Activated CD8-positive, alpha-beta memory T cell treated with anti-CD3 and anti-CD28 coated beads for 48 hours (primary cell): ENCODE measurements around the gene PLCD1.
A peak's percentile ranks its signal among the peaks of the same experiment; 100 is the strongest.
"Not testable (repeated sequence)": the region's sequence is repeated elsewhere in the genome, so short reads cannot be mapped to it uniquely, and the experiment has no call there.

Experiments used
- DNase-seq, 3 experiments: peaks; one replicate each; pipeline ENCODE4 v3.0.0-alpha.2; 2020; ENCODE audit warnings: low read depth in 2 of 3, low spot score in 2 of 3

Gene PLCD1

DNA sequence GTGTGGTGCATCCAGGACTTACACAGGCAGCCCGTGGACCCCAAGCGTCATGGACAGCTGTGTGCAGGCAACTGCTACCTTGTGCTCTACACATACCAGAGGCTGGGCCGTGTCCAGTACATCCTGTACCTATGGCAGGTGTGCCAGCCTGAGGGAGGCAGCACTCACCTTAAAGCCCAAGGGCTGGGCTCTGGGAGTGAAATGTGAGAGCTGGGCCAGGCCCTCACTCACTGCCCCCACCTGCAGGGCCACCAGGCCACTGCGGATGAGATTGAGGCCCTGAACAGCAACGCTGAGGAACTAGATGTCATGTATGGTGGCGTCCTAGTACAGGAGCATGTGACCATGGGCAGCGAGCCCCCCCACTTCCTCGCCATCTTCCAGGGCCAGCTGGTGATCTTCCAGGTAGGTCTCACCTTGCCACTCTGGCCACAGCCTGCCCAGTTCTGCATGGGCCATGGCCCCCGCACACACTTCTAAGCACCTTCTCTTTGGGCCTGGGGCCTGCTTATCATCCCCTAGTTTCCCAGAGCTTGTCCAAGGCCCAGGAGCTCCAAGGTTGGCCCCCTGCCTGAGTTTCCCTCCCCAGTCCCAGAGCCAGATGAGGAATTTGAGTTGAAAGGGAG is 27.9 kb downstream of the PLCD1 start:
- DNase-seq: no peak

DNA sequence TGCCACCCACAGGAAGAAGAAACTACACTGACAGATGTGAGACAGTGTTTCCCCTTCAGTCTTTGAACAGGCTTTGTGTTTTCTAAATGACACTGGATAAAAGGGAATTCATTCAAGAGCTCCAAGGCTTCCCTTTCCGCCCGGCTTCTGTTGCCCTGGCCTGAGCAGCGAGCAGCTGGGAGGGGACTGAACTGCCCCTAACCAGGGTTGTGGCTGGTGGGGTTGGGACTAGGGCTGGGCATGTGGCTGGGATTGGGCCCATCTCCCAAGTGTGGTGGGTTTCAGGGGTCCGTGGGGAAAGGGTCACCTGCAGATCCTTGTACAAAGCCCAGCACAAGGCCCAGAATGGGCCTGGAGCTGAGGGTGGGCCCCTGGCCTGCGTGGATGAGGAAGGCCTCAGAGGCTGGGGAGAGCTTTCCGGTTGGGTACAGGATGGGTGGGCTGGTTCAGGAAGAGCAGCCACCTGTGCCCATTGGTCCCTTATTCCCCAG is 28.4 kb downstream of the PLCD1 start:
- DNase-seq: no peak

DNA sequence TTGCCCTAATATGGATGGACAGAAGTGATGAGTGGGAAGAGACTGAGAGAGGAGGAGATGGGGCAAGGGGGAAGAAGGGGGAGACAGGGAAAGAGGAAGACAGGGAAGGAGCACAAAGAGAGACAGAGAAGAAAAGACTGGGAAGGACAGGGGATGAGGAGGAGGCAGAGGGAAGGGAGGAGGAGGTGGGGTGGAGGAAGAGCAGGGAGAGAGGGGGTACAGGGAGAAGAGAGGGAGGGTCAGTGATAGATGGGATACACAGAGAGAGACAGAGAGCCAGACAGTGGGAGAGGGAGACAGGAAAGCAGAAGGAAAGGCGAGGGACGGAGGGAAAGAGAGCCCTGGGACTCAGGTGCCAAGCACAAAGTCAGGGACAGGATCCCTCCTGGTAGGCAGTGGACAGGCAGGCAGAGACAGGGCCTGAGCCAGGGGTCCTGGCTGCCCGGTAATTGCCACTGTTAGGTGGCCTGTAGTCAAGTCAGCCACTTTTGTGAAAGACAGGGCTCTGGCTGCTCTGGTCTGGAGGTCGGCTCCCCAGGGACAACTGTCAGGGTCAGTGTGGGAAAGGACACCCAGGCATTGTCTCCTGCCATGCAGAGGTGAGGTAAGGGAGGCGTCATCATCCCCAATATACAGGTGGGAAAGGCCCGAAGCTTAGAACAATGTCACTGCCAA is 29.1 kb downstream of the PLCD1 start:
- no peak for DNase-seq

DNA sequence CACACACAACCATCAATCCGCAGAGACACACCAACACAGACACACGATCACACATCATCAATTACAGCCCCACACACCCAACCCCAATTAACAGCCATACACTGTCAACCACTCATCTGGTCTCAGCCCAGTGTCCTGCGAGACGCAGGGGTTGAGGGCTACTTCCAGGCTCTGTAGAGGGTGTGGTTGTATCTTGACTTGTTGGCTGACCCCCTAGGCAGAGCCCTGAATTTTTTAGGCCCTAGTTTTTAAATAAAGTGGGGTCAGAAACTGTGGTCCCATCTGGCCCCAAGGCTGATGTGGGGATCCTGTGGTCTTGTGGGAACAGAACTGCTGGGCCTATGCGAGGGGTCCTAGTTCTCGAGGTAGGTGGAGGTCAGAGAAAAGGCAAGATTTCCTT is 29.6 kb downstream of the PLCD1 start:
- DNase-seq: no peak

DNA sequence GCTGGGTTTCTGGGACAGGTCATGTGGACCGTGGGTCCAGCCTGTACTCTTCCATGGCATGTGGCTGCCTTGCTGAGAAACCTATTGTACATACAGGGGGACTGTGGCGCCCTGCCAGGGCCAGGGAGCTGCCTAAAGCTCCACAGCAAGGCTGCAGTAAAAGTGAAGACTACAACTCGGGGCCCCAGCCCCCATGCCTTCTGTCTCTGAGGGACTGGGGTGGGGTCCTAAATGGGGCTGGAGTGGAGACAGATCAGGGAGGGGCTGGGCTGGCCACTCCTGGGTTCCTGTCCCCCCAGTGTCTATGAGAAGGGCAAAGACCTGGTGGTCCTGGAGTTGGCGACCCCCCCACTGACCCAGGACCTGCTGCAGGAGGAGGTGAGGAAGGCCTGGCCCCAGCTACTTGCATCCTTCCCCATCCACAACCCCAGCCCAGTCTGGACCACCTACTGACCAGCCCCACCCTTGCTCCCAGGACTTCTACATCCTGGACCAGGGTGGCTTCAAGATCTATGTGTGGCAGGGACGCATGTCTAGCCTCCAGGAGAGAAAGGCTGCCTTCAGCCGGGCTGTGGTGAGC is 31.6 kb downstream of the PLCD1 start:
- DNase-seq: no peak

DNA sequence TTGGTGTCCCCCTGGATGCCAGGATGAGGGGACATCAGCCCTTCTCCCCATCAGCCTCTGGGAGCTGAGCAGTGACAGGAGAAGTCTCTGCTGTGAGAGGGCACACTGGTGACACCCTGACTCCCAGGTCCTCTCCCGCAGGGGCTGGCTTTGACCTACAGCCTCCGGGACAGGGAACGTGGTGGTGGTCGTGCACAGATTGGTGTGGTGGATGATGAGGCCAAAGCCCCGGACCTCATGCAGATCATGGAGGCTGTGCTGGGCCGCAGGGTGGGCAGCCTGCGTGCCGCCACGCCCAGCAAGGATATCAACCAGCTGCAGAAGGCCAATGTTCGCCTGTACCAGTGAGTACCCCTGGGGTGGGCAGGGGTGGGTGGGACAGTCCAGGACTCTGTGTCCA is 32.1 kb downstream of the PLCD1 start:
- no peak for DNase-seq

DNA sequence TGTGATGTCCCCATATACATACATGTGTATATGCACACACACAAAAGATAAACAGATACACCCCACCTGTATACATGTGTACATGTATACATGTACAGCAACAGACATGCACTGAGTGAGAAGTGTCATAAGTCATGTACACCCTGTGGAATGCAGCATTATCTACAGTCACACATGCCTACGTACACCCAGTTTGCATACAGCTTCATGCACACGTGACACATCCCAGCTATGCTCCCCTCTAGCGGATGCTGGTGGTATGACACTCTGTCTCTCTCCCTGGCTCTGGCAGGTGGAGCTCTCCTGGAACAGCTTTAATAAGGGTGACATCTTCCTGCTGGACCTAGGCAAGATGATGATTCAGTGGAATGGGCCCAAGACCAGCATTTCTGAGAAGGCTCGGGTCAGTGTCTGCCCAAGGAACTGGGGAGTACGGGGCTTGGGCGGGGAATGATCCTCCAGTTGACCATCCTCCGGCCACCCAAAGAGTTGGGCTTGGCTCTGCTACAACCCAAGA is 32.6 kb downstream of the PLCD1 start:
- peak; percentile 37 to 80 (median 61) for DNase-seq

DNA sequence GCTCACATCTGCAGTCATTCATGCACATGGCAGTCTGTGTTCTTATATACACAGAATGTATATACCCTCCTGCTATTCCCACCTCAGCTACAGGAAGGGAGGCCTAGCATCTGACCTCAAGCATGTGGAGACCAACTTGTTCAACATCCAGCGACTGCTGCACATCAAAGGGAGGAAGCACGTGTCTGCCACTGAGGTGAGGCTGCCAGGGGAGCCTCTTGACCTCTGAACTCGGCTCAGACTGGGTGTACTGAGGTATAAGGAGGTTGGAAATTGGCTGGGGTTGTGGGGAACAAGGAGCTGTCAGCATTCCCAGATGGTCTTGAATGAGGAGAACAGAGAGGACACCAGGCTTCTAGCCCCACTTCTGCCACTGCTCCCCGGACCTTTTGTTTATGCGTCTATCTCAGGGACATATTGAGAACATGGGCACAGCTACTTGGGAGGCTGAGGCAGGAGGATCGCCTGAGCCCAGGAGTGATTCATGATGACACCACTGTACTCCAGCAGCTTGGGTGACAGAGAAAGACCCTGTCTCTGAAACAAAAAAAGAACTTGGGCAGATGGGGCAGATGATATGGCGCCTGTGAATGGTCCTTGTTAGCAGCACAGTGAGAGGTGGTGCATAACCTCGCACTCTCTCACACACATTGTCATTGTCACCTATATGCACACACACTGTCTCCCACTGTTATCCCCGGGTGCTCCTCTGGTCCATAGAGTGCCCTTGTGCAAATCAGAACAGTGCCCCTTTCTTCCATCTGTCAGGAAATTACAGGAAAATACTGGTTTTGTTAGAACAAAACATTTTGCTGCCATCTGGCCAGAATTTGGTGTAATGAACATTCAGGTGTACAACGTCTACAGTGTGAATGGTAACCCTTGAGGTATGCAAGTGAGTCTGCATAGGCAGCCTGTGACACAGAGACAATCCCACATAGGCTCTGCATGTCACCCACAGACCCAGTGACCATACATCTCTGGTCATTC is 33.5 kb downstream of the PLCD1 start:
- no peak for DNase-seq

DNA sequence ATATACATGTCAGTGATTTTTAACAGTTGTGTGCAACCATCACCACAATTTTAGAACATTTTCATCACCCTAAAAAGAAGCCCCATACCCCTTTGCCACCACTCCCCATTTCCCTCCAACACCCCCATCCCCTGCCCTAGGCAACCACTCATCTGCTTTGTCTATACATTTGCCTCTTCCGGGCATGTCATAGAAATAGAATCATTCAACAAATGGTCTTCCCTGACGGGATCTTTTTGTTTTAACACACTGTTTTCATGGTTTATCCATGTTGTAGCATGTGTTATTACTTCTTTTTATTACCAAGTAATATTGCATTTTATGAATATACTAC is 34.8 kb downstream of the PLCD1 start:
- DNase-seq: no peak

DNA sequence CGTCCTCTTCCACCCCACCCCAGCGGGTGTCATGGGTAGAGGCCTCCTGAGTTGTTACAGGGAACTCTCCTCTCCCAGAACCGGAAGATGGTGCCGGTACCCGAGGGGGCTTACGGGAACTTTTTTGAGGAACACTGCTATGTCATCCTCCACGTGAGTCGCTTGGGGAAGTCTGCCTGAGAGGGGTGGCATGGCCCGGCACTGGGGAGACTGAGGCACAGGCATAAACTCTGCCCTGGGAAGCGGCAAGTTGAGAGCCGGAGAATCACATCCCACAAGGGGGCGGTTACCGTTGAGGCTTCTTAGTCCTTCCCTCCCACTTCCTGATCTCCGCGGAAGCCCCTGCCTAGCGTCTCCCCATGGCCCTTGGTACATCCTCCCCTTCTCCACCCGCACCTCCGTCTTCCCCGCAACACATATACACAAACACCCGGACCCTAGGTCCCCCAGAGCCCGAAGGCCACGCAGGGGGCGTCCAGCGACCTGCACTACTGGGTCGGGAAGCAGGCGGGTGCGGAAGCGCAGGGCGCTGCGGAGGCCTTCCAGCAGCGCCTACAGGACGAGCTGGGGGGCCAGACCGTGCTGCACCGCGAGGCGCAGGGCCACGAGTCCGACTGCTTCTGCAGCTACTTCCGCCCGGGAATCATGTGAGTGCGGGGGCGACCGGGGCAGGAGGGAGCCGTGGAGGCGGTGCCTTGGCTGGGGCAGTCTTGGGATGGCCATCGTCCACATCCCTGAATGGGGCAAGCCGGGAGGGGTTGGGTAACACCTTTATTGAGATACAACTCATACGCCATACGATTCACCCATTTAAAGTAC is 35.4 kb downstream of the PLCD1 start:
- DNase-seq: peak; percentile 49 to 63 (median 55)

DNA sequence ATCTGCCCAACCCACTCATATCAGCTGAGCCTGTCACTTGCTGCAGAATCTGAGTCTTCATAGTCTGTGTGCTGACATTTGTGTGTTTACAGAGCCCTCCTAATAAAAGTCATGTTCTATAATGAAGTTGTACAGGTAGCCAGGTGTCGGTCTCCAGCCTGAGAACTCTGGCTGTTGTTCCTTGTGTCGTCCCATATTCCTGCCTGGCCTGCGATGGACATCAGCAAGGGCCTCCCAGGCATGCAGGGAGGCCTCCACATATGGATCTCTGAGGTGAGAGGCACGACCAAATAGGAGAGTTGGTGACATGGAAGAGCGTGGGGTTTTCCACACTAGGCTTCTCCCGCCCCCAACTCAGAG is 36.0 kb downstream of the PLCD1 start:
- no peak for DNase-seq

DNA sequence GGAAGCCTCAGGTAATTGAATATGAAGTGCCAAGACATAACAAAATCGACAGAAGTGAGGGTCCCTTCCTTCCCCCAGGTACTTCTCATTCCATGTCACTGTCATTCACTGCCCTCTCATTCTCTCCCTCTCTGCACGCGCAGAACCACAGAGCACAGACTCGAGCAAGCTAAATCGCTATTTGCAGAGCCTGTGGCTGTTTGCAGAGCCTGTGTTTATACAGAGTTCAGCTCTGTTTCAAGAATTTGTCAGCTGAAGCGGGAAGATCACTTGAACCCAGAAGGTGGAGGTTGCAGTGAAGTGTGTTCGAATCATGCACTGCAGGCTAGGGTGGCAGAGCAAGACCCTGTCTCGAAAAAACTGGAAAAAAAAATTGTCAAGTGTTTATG is 36.4 kb downstream of the PLCD1 start:
- no peak for DNase-seq

DNA sequence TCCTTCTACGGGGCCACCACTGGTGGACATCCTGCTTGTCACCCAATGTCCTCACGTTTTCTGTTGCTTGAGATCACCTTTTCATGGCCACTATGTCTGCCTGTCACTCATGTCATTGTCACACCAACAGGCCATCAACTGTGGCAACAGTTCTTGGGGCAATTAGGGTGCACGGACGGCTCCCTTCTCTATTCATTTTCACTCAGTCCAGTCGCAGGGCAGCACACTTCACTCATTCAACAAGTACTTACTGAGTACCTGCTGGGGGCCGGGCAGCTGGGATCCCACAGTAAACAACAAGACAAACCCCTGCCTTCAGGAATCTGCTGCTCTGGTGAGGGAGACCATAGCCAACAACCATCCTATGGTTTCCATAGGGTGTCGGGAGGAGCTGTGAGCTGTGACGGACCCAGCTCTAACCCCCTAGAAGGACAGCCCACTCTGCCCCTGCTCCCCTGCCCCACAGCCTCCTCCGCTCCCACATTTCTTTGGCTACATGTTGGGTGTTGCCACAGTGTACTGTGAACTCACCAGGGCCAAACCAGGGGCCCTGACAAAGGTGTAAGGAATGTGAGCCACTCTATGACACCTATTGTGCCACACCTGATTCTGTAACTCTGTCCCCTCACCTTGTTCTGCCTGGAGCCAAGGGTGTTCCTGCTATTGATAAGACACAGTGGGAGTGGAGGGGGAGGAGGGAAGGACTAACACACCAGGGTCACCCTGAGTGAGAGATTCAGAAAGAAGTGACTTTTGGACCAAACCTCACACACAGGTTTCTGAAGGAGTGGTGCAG is 37.0 kb downstream of the PLCD1 start:
- no peak for DNase-seq

DNA sequence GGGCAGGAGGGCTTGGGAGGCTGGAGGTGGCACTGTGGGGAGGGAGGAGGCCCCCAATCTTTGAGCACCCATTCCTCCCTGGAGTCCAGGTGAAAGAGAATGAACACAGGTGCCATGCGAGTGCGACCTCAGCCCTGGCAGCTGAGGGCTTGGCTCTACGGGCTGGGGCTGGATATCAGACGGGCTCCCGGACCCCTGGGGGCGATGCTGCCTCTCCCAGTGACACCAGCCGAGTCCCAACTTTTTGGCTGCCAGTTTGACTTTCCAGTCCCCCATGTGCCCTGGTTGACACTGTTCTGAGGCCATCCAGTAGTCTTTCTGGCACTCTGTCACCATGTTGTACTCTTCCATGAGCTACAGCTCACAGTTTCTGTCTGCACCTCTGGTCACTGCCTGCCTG is 37.6 kb downstream of the PLCD1 start:
- DNase-seq: no peak

DNA sequence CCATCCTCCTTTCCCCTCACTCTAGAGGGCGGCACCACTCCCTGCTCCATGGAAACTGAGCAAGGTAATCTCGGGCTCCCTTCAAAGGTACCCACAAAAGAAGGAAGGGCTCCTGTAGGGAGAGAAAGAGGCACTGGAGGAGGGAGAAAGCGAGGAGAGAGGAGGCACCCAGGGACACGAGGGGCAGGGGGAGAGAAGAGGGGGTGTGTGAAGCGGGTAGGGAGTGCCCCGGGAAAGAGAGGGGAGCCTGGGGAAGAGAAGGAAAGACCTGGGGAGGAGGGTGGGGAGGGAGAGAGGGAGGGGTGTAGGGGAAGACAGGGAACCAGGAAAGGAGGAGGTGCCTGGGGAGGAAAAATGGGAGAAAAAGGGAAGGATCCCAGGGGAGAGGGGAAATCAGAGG is 38.3 kb downstream of the PLCD1 start:
- no peak for DNase-seq

DNA sequence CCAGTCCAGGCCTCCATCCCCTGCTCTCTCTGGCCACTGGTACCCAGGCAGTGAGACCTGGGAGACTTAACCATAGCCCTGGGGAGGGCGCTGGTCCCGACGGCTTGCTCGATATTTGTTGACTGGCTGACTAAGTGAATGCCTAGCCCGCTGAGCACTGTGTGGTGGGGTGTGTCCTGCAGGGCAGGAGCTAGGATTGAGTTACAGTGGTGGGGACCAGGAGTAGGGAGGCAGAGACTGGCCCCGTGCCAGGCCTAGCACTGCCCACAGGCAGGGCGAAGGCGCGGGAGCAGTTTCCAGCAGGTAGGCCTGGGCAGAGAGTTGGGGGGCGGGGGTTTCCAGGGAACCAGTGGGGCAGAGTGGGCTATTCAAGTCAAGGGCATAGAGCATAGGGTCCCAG is 38.9 kb downstream of the PLCD1 start, which contains the start of gene VILL:
Gene VILL, plus strand, starts transcription at position 260 of the 400 bp plus-strand sequence. CDS start 2,887 bp downstream, outside the sequence.
- no peak for DNase-seq

DNA sequence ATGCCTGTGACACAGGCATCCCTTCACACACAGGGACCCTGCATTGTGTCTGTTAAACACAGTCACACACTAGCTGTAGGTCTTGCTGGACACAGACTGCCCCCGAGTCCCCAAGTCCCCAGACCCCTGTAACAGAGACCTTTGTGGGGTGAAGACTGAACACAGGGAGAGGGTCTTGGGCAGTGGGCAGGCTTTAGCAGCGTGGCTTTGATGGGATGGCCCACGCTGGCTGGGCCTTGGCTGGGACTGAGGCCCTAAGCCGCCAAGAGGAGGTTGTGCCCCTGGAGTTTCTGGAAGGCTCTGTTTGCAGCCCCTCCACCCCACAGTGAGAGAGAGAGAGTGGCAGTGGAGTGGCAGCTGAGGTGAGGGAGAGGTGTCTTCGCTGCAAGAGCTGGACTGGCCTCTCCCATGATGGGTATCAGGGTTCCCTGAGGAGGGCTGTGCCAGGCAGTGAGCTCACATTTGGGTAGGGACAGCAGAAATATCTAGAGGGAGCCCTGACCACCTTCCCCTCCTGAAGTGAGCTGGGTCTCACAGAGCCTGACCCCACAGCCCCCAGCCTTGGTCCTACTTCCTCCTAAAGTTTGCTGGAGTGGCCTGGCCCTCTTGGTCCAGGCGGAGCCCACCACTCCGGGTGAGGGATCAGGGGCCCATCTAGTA is 39.5 kb downstream of the PLCD1 start:
- no peak for DNase-seq

DNA sequence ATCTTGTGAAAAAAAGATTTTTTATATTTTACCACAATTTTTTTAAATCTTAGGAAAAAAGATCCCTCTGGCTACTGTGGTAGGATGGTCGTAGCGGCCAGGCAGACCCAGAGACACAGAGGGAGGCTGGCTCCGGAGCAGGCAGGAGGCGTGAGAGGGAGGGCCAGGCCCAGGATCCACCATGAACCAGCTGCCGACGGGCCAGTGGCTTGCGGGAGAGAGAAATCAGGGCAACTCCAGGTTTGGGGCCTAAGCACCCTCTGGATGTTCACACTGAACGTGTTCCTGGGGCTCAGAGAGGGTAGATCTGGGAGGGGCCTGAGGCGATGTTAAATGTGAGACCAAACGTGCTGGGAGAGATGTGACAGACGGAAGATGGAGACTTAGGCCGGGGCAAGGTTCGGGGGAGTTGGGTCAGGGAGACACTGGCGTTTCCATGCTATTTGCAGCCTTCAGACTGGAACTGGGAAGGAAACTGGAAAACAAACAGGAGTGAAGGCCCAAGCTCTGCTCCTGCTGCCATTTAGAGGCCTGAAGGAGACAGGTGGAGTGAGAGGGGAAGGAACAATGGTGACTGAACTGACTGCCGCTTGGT is 40.4 kb downstream of the PLCD1 start:
- no peak for DNase-seq

DNA sequence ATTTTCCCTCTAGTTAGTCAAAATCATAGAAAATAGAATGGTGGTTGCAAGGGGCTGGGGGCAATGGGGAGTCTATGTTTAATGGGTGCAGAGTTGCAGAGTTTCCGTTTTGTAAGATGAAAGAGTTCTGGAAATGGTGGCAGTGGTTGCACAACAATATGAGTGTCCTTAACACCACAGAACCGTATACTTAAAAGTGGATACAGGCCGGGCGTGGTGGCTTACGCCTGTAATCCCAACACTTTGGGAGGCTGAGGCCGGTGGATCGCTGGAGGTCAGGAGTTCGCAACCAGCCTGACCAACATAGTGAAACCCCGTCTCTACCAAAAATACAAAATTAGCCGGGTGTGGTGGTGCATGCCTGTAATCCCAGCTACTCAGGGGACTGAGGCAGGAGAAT is 41.1 kb downstream of the PLCD1 start:
- DNase-seq: not testable (repeated sequence)
